GM21447 (cell line): ENCODE data around the gene PDIA2.
"Not testable (repeated sequence)": the region's sequence is repeated elsewhere in the genome, so short reads cannot be mapped to it uniquely, and the experiment has no call there.

Source experiments
- ATAC-seq: cut with Tn5 transposase; IDR thresholded peaks from one replicate; pipeline ENCODE4 v1.9.1; 2021; ENCODE audit not compliant: unreplicated experiment

Gene PDIA2

GRCh38 chr16:263944-264343 lies 19.0 kb upstream of the PDIA2 start:
- no peak for ATAC-seq

DNA sequence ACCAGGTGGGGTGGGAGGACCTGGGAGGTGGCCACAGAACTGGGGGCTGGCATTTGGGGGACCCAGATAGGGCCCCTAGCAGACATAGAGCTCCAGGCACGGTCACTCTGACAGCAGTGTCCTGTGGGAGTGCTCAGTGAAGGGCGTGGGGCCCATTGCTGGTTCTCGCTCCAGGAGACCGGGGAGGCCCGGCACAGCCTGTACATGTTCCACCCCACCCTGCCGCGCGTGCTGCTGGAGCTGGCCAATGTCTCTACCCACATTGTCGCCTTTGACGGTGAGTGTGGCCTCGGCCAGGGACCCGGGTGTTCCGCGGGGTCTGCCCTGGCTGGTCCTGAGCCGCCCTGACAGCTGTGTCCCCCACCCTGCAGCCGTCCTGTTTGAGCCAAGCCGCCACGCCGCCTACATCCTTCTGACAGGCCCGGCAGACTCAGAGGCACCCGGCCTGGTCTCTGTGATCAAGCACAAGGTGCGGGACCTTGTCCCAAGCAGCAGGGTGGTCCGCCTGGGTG lies 18.5 kb upstream of the PDIA2 start:
- ATAC-seq, result no peak

GRCh38 chr16:265002-265529 lies 17.9 kb upstream of the PDIA2 start:
- no peak for ATAC-seq

GRCh38 chr16:265711-266110 lies 17.3 kb upstream of the PDIA2 start:
- ATAC-seq, result no peak

GRCh38 chr16:266258-267164 lies 16.5 kb upstream of the PDIA2 start:
- no peak for ATAC-seq

- ATAC-seq, result not testable (repeated sequence)
Observed at GRCh38 chr16:267562-267961, 15.4 kb upstream of the PDIA2 start.

- no peak for ATAC-seq
Observed at GRCh38 chr16:268141-269053, 14.6 kb upstream of the PDIA2 start.

DNA sequence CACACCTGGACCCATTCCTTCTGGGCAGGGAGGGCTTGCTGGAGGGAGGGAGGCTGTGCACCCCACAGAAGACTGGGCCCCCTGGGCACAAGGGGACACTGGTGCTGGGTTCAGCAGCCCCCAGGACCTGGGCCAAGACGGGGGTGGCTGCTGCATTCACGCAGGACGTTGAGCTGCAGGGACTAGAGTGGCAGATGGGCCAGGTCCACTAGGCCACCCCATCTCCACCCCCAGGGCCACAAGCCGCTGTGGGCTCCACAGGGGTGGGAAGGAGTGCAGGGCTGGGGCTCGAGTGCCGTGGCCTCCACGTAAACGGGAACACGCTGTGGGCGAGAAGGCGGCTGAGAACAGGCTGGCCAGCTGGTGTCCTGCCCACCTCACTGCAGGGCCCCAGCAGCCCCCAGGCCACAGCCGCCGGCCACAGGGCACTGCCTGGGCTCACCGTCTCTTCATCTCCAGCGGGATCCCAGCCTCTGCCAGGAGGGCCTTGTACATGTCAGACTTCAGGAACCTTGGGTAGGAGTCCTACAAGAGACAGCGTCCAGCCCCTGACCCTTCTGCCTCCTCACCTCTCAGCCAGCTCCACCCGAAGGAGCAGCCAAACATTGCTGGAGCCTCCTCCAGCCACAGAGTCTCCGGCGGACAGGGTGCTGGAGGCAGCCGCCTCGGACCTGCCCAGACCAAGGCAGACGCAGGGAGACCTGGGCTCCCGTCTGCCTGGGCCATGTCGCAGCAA lies 13.7 kb upstream of the PDIA2 start:
- ATAC-seq, result no peak

- no peak for ATAC-seq
Observed at GRCh38 chr16:270381-271255, 12.3 kb upstream of the PDIA2 start.

- no peak for ATAC-seq
Observed at GRCh38 chr16:272633-273546, 10.1 kb upstream of the PDIA2 start.

DNA sequence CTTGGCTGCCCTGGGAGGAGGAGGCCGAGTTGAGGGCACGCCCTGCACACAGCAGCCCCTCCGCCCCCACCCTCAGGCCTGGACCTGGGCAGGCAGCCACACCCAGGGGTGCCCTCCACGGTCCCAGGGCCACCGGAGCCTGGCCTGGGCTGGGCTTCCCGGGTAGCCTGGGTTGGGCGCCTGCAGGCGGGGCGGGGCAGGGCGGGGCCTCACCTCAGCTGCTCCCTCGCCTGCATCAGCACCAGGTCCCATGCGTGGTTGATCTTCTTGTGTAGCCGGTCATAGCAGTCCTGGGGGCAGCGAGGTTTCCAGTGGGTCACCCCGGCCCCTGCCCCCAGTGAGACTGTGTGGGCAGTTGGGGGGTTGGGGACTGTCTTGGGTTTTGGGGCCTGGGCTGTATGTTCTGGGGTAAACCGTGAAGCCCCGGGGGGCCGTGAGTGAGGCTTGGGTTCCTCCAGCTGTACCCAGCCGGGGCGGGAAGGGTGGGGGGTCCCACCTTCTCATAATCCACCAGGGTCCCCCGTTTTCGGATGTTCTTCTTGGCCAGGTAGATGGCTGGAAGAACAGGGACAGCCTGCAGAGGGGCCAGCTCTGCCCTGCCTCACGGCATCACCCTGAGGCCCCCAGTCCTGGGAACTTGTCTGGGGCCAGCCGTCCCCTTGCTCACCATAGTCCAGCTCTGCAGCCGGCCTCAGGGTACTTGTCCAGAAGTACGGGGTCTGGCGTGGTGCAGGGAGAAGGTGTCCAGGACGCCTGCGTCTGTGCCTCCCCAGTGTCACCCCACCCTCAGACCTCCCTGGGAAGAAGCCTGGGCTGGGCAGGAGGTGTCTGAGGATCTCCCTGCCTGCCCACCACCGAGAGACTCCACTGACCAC lies 9.2 kb upstream of the PDIA2 start:
- ATAC-seq, result no peak

GRCh38 chr16:275041-275641 lies 7.8 kb upstream of the PDIA2 start:
- ATAC-seq, result no peak

DNA sequence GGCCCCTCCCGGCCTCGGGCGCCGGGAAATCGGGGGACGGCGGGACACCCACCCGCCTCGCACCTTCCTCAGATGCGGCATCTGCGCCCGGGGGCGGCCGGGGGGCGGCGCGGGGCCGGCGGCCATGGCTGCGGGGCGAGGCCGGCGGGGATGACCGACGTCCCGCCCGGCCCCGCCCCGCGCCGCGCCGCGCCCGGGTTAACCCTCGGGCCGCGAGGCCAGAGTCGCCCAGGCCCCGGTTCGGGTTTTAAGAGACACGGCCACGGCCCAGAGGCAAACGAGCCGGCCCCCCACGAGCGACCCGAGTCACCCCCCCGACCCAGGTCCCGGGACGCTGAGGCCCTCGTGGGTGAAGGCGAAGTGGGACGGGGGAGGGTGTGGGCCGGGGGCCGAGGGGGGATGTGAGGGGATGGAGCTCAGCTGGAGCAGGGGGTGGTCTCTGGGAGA lies 7.2 kb upstream of the PDIA2 start, which contains the start of gene RGS11:
Gene RGS11 (minus strand): TSS at position 159 of the 447 bp plus-strand sequence. CDS start 33 bp downstream, at position 126.
- no peak for ATAC-seq

- ATAC-seq, result no peak
Observed at GRCh38 chr16:276426-277077, 6.4 kb upstream of the PDIA2 start.

GRCh38 chr16:278863-279366 lies 4.0 kb upstream of the PDIA2 start:
- ATAC-seq, result no peak

- no peak for ATAC-seq
Observed at GRCh38 chr16:279531-279930, 3.4 kb upstream of the PDIA2 start.
